ENCODE data around the gene LGR6.
A peak's percentile ranks its signal among the peaks of the same experiment; 100 is the strongest.

Gene LGR6

DNA sequence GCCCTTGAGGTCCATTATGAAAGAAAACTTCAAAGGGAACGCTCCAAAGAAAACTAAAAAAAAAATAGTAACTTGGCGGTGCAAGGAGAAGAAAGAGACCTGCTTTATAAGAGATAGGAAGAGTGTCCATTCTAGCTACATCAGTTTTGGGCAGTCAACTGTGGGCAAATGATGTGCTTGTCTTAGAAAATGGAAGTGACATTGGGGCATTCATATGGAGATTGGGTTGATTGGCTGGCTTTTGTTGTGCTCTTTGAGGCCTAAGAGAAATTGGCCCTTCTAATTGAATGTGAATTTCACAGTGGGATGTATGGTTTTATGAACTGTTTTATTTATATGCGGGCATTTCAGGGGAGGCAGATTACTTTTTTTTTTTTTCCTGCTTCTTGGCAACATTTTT lies 168.1 kb downstream of the LGR6 start:
- no peak overlapping the region for H3K4me3 ChIP-seq (ENCODE audit: low read length)
- DNase-seq (ENCODE audit: low read depth): no peak
- TF ChIP-seq, protein P1, sequence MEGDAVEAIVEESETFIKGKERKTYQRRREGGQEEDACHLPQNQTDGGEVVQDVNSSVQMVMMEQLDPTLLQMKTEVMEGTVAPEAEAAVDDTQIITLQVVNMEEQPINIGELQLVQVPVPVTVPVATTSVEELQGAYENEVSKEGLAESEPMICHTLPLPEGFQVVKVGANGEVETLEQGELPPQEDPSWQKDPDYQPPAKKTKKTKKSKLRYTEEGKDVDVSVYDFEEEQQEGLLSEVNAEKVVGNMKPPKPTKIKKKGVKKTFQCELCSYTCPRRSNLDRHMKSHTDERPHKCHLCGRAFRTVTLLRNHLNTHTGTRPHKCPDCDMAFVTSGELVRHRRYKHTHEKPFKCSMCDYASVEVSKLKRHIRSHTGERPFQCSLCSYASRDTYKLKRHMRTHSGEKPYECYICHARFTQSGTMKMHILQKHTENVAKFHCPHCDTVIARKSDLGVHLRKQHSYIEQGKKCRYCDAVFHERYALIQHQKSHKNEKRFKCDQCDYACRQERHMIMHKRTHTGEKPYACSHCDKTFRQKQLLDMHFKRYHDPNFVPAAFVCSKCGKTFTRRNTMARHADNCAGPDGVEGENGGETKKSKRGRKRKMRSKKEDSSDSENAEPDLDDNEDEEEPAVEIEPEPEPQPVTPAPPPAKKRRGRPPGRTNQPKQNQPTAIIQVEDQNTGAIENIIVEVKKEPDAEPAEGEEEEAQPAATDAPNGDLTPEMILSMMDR (conservative IDR thresholded peaks at IDR 0.05; ENCODE audit: low read length): no peak

DNA sequence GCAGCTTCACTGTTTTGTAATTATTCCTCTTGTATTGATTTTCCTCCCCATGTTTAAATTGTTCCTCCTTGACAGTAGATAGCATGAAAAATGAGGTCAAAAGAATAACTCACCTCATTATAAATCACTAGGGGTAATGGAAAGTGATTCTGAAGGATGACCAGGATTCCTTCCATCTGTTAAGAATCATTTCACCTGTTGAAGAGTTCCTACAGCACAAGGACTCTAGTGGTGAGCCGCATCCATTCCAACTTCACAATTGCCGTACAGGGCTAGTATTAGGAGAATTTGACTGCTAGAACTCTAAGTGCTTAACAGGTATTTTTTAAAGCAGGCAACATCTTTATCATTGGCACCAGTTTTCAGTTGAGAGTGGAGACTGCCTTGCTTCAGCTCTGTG lies 168.6 kb downstream of the LGR6 start:
- DNase-seq (ENCODE audit: low read depth): no peak
- H3K4me3 ChIP-seq (ENCODE audit: low read length): no peak overlapping the region
- TF ChIP-seq, protein P1 (conservative IDR thresholded peaks at IDR 0.05; ENCODE audit: low read length): no peak

DNA sequence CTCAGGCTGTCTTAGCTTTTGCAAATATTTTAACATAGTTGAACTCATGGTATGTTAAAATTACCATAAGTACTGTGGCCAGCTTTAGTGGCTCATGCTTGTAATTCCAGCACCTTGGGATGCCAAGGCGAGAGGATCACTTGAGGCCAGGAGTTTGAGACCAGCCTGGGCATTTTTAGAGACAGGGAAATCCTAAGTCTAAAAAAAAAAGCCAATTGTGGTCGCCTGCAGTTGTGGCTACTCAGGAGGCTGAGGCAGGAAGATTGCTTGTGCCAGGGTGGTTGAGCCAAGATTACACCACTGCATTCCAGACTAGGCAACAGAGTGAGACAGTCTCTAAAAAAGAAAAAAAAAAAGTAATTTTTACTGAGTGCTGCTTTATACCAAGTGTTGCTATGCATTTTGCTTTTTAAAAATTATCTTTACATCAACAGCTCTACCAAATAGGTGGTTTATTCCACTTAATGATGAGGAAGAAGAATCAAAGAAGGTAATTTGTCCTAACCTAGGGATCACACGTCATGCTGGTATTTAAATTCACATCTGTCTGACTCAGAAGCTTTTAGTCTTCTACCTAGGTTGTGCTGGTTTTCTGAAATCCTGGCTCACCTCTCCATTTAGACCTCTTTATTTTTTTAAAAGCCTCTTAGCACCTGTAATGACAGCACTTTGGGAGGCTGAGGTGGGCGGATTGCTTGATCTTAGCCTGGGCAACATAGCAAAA lies 171.7 kb downstream of the LGR6 start:
- TF ChIP-seq, protein P1 (conservative IDR thresholded peaks at IDR 0.05; ENCODE audit: low read length): no peak
- peak; percentile 92 for DNase-seq (ENCODE audit: low read depth)

DNA sequence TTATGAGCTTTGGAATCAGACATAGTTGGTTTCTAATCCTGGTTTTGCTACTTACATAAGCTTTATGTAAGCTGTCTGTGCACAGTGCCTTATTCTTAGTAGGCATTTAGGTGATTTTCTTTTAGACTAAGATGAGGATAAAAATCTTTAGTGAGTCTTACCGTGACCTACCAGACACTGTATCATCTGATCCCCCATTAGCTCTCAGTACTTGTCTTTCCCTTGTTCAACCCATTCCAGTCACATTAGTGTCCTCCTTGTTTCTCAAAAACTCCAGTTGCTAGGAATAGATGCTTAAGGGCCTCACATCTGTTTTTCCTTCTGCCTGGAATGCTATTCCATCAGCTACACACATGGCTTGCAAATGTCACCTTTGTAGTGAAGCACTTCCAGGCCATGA lies 173.7 kb downstream of the LGR6 start:
- H3K4me3 ChIP-seq (ENCODE audit: low read length): no peak overlapping the region
- peak; percentile 93 for DNase-seq (ENCODE audit: low read depth)

More for the DNA sequence above, 171.7 kb downstream of the LGR6 start:
- no peak overlapping the region for H3K4me3 ChIP-seq (ENCODE audit: low read length)

More for the DNA sequence above, 173.7 kb downstream of the LGR6 start:
- TF ChIP-seq, protein P1 (conservative IDR thresholded peaks at IDR 0.05; ENCODE audit: low read length): no peak

All from AG10803 (cell line).